ENCODE results near the gene CYP4A11.
"Not testable (repeated sequence)": the region's sequence is repeated elsewhere in the genome, so short reads cannot be mapped to it uniquely, and the experiment has no call there.

CYP4A11 gene

DNA sequence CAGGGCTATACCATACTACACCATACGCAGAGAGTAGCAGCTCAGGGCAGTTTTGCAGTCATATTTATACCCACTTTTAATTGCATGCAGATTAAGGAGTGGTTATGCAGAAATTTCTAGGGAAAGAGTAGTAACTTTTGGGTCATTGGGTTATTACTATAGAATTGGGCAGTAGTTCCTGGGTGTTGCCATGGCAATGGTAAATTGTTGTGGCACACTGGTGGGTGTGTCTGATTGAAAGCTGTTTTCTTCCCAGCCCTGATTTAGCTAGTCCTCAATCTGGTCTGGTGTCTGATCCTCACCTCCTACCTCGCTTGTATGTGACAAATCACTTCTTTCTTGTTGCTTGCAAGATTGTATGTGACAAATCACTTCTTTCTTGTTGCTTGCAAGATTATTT lies 30.5 kb downstream of the CYP4A11 start:
- DNase-seq, result no peak

DNA sequence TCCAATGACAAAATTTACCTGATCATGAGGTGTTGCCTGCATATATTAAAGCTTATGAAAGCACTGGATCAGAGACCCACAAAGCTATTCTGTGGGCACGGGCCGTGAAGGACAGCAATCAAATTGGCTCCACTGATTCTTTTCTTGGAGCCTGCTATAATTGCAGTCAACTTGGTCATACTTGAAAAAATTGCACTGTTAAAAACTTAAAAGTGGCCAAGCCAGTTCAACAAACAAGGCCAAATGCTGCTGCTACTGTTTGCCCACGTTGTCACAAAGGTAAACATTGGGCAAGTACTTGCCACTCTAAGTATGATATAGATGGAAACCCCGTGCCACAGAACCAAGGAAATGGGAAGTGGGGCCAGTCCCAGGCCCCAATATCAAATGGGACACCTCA lies 37.8 kb downstream of the CYP4A11 start:
- DNase-seq, result no peak

DNA sequence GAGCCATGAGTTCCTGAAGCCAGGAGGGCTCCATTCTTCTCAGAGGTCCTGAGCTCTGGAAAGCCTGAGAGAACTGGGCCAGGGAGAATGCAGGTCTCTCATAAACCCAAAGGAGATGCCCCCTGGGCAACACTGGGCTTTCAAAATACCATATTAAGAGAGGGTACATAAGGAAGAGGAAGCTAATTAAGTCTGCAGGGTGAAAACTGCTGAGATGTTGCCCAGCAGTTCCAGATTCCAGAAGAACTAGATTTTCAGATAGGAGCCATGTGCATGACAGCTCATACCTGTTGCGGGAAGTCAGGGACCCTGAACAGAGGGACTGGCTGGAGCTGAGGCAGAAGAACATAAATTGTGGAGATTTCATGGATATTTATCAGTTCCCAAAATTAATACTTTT lies 40.9 kb downstream of the CYP4A11 start:
- DNase-seq, result no peak

DNA sequence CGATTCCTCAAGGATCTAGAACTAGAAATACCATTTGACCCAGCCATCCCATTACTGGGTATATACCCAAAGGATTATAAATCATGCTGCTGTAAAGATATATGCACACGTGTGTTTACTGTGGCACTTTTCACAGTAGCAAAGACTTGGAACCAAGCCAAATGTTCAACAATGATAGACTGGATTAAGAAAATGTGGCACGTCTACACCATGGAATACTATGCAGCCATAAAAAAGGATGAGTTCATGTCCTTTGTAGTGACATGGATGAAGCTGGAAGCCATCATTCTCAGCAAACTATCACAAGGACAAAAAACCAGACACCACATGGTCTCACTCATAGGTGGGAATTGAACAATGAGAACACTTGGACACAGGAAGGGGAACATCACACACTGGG lies 59.6 kb downstream of the CYP4A11 start:
- not testable (repeated sequence) for DNase-seq

Data from MV-4-11 (cell line).